ENCODE data around the gene SHROOM3.

SHROOM3 gene

GRCh38 chr4:76543378-76543777 lies 108.3 kb downstream of the SHROOM3 start:
- H3K4me3 ChIP-seq (replicated peaks; ENCODE audit: low read depth, low read length), result no peak overlapping the region
- H3K36me3 ChIP-seq (ENCODE audit: control insufficient read depth, insufficient read depth, low read length), result no peaks in the 10 kb centered on the region
- no peak for TF ChIP-seq CTCF (IDR thresholded peaks at IDR 0.05; ENCODE audit: insufficient read depth, low read length, poor library complexity, severe bottlenecking)
- no peak for DNase-seq (ENCODE audit: extremely low read depth, insufficient read length)
- peaks cover 3% of the 10 kb centered on the region for H3K27me3 ChIP-seq (replicated peaks; ENCODE audit: control insufficient read depth, insufficient read depth, low read length)

GRCh38 chr4:76544725-76545124 lies 109.7 kb downstream of the SHROOM3 start:
- Histone ChIP-seq H3K4me3 (replicated peaks; ENCODE audit: low read depth, low read length) (no peak overlapping the region), H3K27me3 (replicated peaks; ENCODE audit: control insufficient read depth, insufficient read depth, low read length) (peaks cover 3% of the 10 kb centered on the region), H3K36me3 (ENCODE audit: control insufficient read depth, insufficient read depth, low read length) (no peaks in the 10 kb centered on the region)
- TF ChIP-seq CTCF (IDR thresholded peaks at IDR 0.05; ENCODE audit: insufficient read depth, low read length, poor library complexity, severe bottlenecking), result no peak
- DNase-seq (ENCODE audit: extremely low read depth, insufficient read length), result no peak

- no peak overlapping the region for H3K4me3 ChIP-seq (replicated peaks; ENCODE audit: low read depth, low read length)
- DNase-seq (ENCODE audit: extremely low read depth, insufficient read length), result no peak
- H3K27me3 ChIP-seq (replicated peaks; ENCODE audit: control insufficient read depth, insufficient read depth, low read length), result peaks cover 3% of the 10 kb centered on the region
- no peak for TF ChIP-seq CTCF (IDR thresholded peaks at IDR 0.05; ENCODE audit: insufficient read depth, low read length, poor library complexity, severe bottlenecking)
- H3K36me3 ChIP-seq (ENCODE audit: control insufficient read depth, insufficient read depth, low read length), result no peaks in the 10 kb centered on the region
Observed at GRCh38 chr4:76545226-76545884, 110.3 kb downstream of the SHROOM3 start.

- peaks cover 3% of the 10 kb centered on the region for H3K27me3 ChIP-seq (replicated peaks; ENCODE audit: control insufficient read depth, insufficient read depth, low read length)
- no peaks in the 10 kb centered on the region for H3K36me3 ChIP-seq (ENCODE audit: control insufficient read depth, insufficient read depth, low read length)
- no peak for DNase-seq (ENCODE audit: extremely low read depth, insufficient read length)
- no peak overlapping the region for H3K4me3 ChIP-seq (replicated peaks; ENCODE audit: low read depth, low read length)
- no peak for TF ChIP-seq CTCF (IDR thresholded peaks at IDR 0.05; ENCODE audit: insufficient read depth, low read length, poor library complexity, severe bottlenecking)
Observed at GRCh38 chr4:76546327-76546726, 111.3 kb downstream of the SHROOM3 start.

- no peaks in the 10 kb centered on the region for H3K36me3 ChIP-seq (ENCODE audit: control insufficient read depth, insufficient read depth, low read length)
- no peak for DNase-seq (ENCODE audit: extremely low read depth, insufficient read length)
- H3K27me3 ChIP-seq (replicated peaks; ENCODE audit: control insufficient read depth, insufficient read depth, low read length), result peaks cover 3% of the 10 kb centered on the region
- TF ChIP-seq CTCF (IDR thresholded peaks at IDR 0.05; ENCODE audit: insufficient read depth, low read length, poor library complexity, severe bottlenecking), result no peak
- no peak overlapping the region for H3K4me3 ChIP-seq (replicated peaks; ENCODE audit: low read depth, low read length)
Observed at GRCh38 chr4:76546759-76547742, 112.0 kb downstream of the SHROOM3 start.

Measured in GM06990 (cell line).